H1 (cell line): ENCODE results near the gene PRRT1B. TPM values are rescaled to one million over a fixed set of nuclear protein-coding genes. Genes with fewer than 3 reads are reported as not detected.

Experiments
- CTCF ChIA-PET: fragments of 300-600 bp; sonication (Branson Sonifier 250); formaldehyde crosslinking; loops from one replicate; lab custom pipeline; 2021; ENCODE audit not compliant: partially characterized antibody; lab: Charles Lee
- POLR2A ChIA-PET: fragments of 300-600 bp; sonication (Branson Sonifier 250); formaldehyde crosslinking; loops from one replicate; lab custom pipeline; 2021; ENCODE audit warnings: inconsistent platforms; ENCODE audit not compliant: partially characterized antibody; lab: Charles Lee
- DNase-seq, 2 experiments: peaks; one replicate each; pipeline versions ENCODE4 v3.0.0 to v3.0.0-alpha.2; 2010 to 2022; ENCODE audit warnings: low spot score in 2 of 2, low read depth in 1 of 2, mixed read lengths in 1 of 2
- FAIRE-seq: peaks from 2 replicates; lab custom pipeline; 2011; peaks lifted over from hg19 to GRCh38; lab: Jason Lieb, UNC
- H2AFZ ChIP-seq: 2 replicates; pipeline ENCODE4 v1.8.1; 2012; ENCODE audit warnings: low read length, inconsistent platforms
- H2AK5ac ChIP-seq: 2 replicates; pipeline ENCODE4 v1.6.1; 2013; ENCODE audit warnings: low read depth, low read length
- H2BK120ac ChIP-seq: replicated peaks from 2 replicates; pipeline ENCODE3; 2013; ENCODE audit warnings: low read depth, low read length, inconsistent platforms
- H2BK12ac ChIP-seq: 2 replicates; pipeline ENCODE4 v1.6.1; 2013; ENCODE audit warnings: low read depth, low read length
- H2BK15ac ChIP-seq: 2 replicates; pipeline ENCODE4 v1.6.1; 2013; ENCODE audit warnings: low read length
- H2BK20ac ChIP-seq: 2 replicates; pipeline ENCODE4 v1.6.1; 2013; ENCODE audit warnings: low read length
- H2BK5ac ChIP-seq: 2 replicates; pipeline ENCODE4 v1.6.1; 2013; ENCODE audit warnings: low read depth, low read length
- H3K14ac ChIP-seq: 2 replicates; pipeline ENCODE4 v1.6.1; 2013; ENCODE audit warnings: inconsistent platforms; ENCODE audit not compliant: insufficient read length
- H3K18ac ChIP-seq: 2 replicates; pipeline ENCODE4 v1.6.1; 2013; ENCODE audit warnings: low read length; ENCODE audit errors: extremely low read depth
- H3K23ac ChIP-seq: 2 replicates; pipeline ENCODE4 v1.6.1; 2013; ENCODE audit warnings: inconsistent platforms; ENCODE audit not compliant: insufficient read length
- H3K23me2 ChIP-seq: 2 replicates; pipeline ENCODE4 v1.6.1; 2013; ENCODE audit warnings: low read depth, low read length
- H3K27ac ChIP-seq: 2 replicates; pipeline ENCODE4 v1.6.1; 2011; ENCODE audit warnings: low read depth, low read length, inconsistent platforms
- H3K27me3 ChIP-seq, 4 experiments: replicated peaks in 1 of 4; 1 replicate in 1 of 4; 2 replicates in 3 of 4; pipeline versions ENCODE4 v1.6.1 to v1.8.1; 2011 to 2013; ENCODE audit warnings: low read length in 3 of 4, mild to moderate bottlenecking in 3 of 4, inconsistent platforms in 2 of 4, mixed read lengths in 2 of 4, moderate library complexity in 1 of 4; ENCODE audit not compliant: control insufficient read depth in 3 of 4, insufficient read depth in 3 of 4; ENCODE audit errors: extremely low read depth in 1 of 4
- H3K36me3 ChIP-seq, 4 experiments: 2 replicates each; pipeline versions ENCODE4 v1.6.1 to v1.8.1; 2011 to 2013; ENCODE audit warnings: mild to moderate bottlenecking in 4 of 4, low read length in 3 of 4, moderate library complexity in 2 of 4, control low read depth in 1 of 4, inconsistent platforms in 1 of 4; ENCODE audit not compliant: insufficient read depth in 4 of 4, control insufficient read depth in 2 of 4
- H3K4ac ChIP-seq: replicated peaks from 2 replicates; pipeline ENCODE3; 2013; ENCODE audit warnings: low read length, low read depth, mixed read lengths, inconsistent platforms; ENCODE audit not compliant: insufficient read length
- H3K4me1 ChIP-seq, 4 experiments: replicated peaks in 1 of 4; 1 replicate in 1 of 4; 2 replicates in 3 of 4; pipeline versions ENCODE4 v1.6.1 to v1.8.1; 2011 to 2013; ENCODE audit warnings: low read length in 3 of 4, inconsistent platforms in 2 of 4, mixed read lengths in 1 of 4; ENCODE audit not compliant: insufficient read depth in 4 of 4, control insufficient read depth in 3 of 4
- H3K4me2 ChIP-seq, 2 experiments: 2 replicates each; pipeline versions ENCODE4 v1.6.1 to v1.8.1; 2011 to 2013; ENCODE audit warnings: low read depth in 2 of 2, low read length in 2 of 2, control low read depth in 1 of 2, inconsistent platforms in 1 of 2, mild to moderate bottlenecking in 1 of 2; ENCODE audit not compliant: insufficient read depth in 1 of 2
- H3K4me3 ChIP-seq, 4 experiments: fragments of 200-600, 300-600 bp in 1 of 4; sonication (generic), shearing (Covaris generic), sonication (Bioruptor Twin) in 1 of 4; 2 replicates each; pipeline versions ENCODE4 v1.5.1 to v1.8.1; 2011 to 2016; ENCODE audit warnings: low read length in 4 of 4, low read depth in 3 of 4, control low read depth in 2 of 4, inconsistent platforms in 2 of 4, mild to moderate bottlenecking in 2 of 4, mixed read lengths in 1 of 4, moderate library complexity in 1 of 4; ENCODE audit not compliant: insufficient read depth in 2 of 4; ENCODE audit errors: extremely low read depth in 1 of 4
- H3K56ac ChIP-seq: replicated peaks from 2 replicates; pipeline ENCODE3; 2013; ENCODE audit warnings: low read depth, mild to moderate bottlenecking, mixed read lengths, low read length, inconsistent platforms; ENCODE audit not compliant: insufficient read length
- H3K79me1 ChIP-seq: 2 replicates; pipeline ENCODE4 v1.6.1; 2013; ENCODE audit warnings: low read depth, low read length, control low read depth
- H3K79me2 ChIP-seq, 2 experiments: 2 replicates each; pipeline versions ENCODE4 v1.6.1 to v1.8.1; 2012 to 2013; ENCODE audit warnings: low read length in 2 of 2, mild to moderate bottlenecking in 2 of 2, inconsistent platforms in 1 of 2; ENCODE audit not compliant: insufficient read depth in 2 of 2, control insufficient read depth in 1 of 2
- H3K9ac ChIP-seq, 4 experiments: replicated peaks in 1 of 4; 1 replicate in 1 of 4; 2 replicates in 3 of 4; pipeline versions ENCODE4 v1.6.1 to v1.8.1; 2011 to 2013; ENCODE audit warnings: low read depth in 3 of 4, low read length in 3 of 4, control low read depth in 2 of 4, mild to moderate bottlenecking in 2 of 4, moderate library complexity in 2 of 4, inconsistent platforms in 1 of 4; ENCODE audit errors: extremely low read depth in 1 of 4
- H3K9me3 ChIP-seq, 2 experiments: 2 replicates each; pipeline versions ENCODE4 v1.6.1 to v1.8.1; 2012 to 2013; ENCODE audit warnings: mild to moderate bottlenecking in 2 of 2, moderate library complexity in 2 of 2, control low read depth in 1 of 2, inconsistent platforms in 1 of 2, low read depth in 1 of 2, low read length in 1 of 2, mixed read lengths in 1 of 2; ENCODE audit not compliant: insufficient read depth in 2 of 2
- H4K20me1 ChIP-seq, 2 experiments: replicated peaks in 1 of 2; 2 replicates each; pipeline versions ENCODE3 to v1.8.1; 2011 to 2013; ENCODE audit warnings: inconsistent platforms in 2 of 2, low read length in 2 of 2, mild to moderate bottlenecking in 1 of 2; ENCODE audit not compliant: insufficient read depth in 2 of 2, control insufficient read depth in 1 of 2
- H4K5ac ChIP-seq: 2 replicates; pipeline ENCODE4 v1.6.1; 2013; ENCODE audit warnings: low read length, low read depth, mixed read lengths, inconsistent platforms; ENCODE audit not compliant: insufficient read length
- H4K8ac ChIP-seq: 2 replicates; pipeline ENCODE4 v1.8.0; 2013; ENCODE audit warnings: mild to moderate bottlenecking, moderate library complexity, low read length, inconsistent platforms; ENCODE audit not compliant: insufficient read depth; ENCODE audit errors: extremely low read depth
- H4K91ac ChIP-seq: replicated peaks from 2 replicates; pipeline ENCODE3; 2013; ENCODE audit warnings: low read length, mixed read lengths, inconsistent platforms; ENCODE audit not compliant: insufficient read length
- PHF8 ChIP-seq: fragments of 200-600 bp; sonication (generic); conservative IDR thresholded peaks from 2 replicates; pipeline ENCODE4 v1.7.1; 2012; ENCODE audit warnings: low read depth, mild to moderate bottlenecking, inconsistent platforms, low read length, moderate library complexity
- WGBS, 2 experiments: shearing (Covaris generic) in 1 of 2; methylation state at CpG; one replicate each; pipeline versions ENCODE4 v1.1.6 to v1.1.7; 2013 to 2015; ENCODE audit warnings: low lambda C conversion rate in 2 of 2, mixed read lengths in 2 of 2, inconsistent platforms in 1 of 2, low coverage in 1 of 2, missing lambda C conversion rate in 1 of 2; ENCODE audit not compliant: insufficient replicate concordance in 2 of 2, insufficient coverage in 1 of 2, insufficient read length in 1 of 2; ENCODE audit errors: extremely low coverage in 1 of 2, missing lambda C conversion rate in 1 of 2; 5-methylcytosine and 5-hydroxymethylcytosine counted together
- polyA plus RNA-seq, 7 experiments: library from polyadenylated mRNA; depleted of rRNA in 3 of 7; stranded (reverse) in 5 of 7; unstranded in 2 of 7; fragments of >200 nt in 5 of 7; fragments of 200-250 nt in 2 of 7; gene quantifications; 1 replicate in 5 of 7; 2 replicates in 1 of 7; 4 replicates in 1 of 7; pipeline versions ENCODE4 v1.2.1 to v1.2.3, GENCODE V29; 2011 to 2013; ENCODE audit warnings: missing spikeins in 2 of 7, mixed read lengths in 2 of 7
- total RNA-seq: library from RNA; stranded (reverse); fragmentation: NEBNext Ultra II Directional; extraction: Animal tissue kit (Norgen Biotek cat#: 25700); gene quantifications from 2 replicates; pipeline ENCODE4 v1.2.1, GENCODE V29; 2021

The PRRT1B gene
- total and polyA plus RNA-seq, 2 of the 8 experiments (the other 6 are each of a cell fraction or from before 2014, with no cell fraction given) = 0.30 to 1.2 TPM

DNA sequence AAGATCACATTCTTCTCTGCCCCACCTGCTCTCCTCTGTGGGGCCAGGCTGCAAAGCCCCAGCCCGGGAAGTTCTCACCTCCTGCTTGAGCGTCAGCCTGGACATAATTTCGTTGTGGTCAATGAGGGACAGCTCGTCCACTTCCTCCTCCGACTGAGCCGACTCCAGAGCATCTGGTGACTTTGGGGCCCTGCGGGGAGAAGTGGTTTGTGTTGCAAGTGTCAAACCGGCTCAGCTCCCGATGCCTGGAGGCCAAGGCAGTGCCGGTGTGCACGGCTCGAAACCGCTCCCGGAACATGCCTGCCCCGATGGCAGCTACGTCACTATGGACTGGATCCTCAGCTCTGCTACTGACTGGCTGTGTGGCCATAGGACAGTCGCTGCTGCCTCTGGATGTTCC lies 52.8 kb downstream of the PRRT1B start:
- Histone ChIP-seq H3K23me2 (no peaks in the 10 kb centered on the region), H3K79me1 (0 out of 2 replicates have a peak, but pooled peaks cover 3% of the 10 kb centered on the region), H2BK12ac (no peak overlapping the region), H4K20me1 (peaks cover 2 to 4% of the 10 kb centered on the region in 2 experiments), H3K14ac (no peak overlapping the region), H4K5ac (no peak overlapping the region), H2AK5ac (no peak overlapping the region), H3K9ac (no peak overlapping the region), H3K36me3 (peaks cover 5 to 6% (median 5%) of the 10 kb centered on the region in 4 experiments; a peak in 7 of 8 replicates), H3K4me2 (no peak overlapping the region), H3K56ac (no peak overlapping the region), H3K18ac (no peak overlapping the region), H2AFZ (no peak overlapping the region), H3K4ac (no peak overlapping the region), H2BK120ac (no peak overlapping the region), H2BK20ac (no peak overlapping the region), H3K79me2 (no peaks in the 10 kb centered on the region), H2BK5ac (no peak overlapping the region), H3K27ac (no peak overlapping the region), H3K4me1 (no peaks in the 10 kb centered on the region), H3K23ac (no peak overlapping the region), H4K8ac (no peak overlapping the region), H3K9me3 (no peaks in the 10 kb centered on the region), H2BK15ac (no peak overlapping the region), H3K4me3 (no peak overlapping the region), H3K27me3 (no peaks in the 10 kb centered on the region), H4K91ac (no peak overlapping the region)
- DNase-seq = no peak
- ChIA-PET POLR2A (no interaction called here), CTCF (interaction anchor here (0.5 to 3.3 kb wide), 4 partner anchors 10 to 167 kb away, joined by 3 to 12 read pairs (median 4); no protein-coding TSS in a partner anchor)
- FAIRE-seq = no peak
- 94% methylated on average over 16 of the region's 17 CpGs; no CpG with 5 or more reads in 1 of the 2 experiments for WGBS, 2 experiments
- TF ChIP-seq PHF8 = no peak
